Hepatocyte (in vitro differentiated cells): Measurements from ENCODE around the gene EMC8. TPM values are rescaled to one million over a fixed set of nuclear protein-coding genes. Genes with fewer than 3 reads are reported as not detected.
"Not testable (repeated sequence)": the region's sequence is repeated elsewhere in the genome, so short reads cannot be mapped to it uniquely, and the experiment has no call there.

Experiments
- DNase-seq: peaks from one replicate; pipeline ENCODE4 v3.0.0-alpha.2; 2016; ENCODE audit warnings: low spot score
- H2AFZ ChIP-seq: fragments of 200-600 bp; sonication (generic); 2 replicates; pipeline ENCODE4 v1.6.0; 2016; ENCODE audit warnings: antibody characterized with exemption, mild to moderate bottlenecking
- H3K27ac ChIP-seq: fragments of 200-600 bp; sonication (generic); 2 replicates; pipeline ENCODE4 v1.5.1; 2016; ENCODE audit warnings: mild to moderate bottlenecking
- H3K27me3 ChIP-seq: fragments of 200-600 bp; sonication (generic); 2 replicates; pipeline ENCODE4 v1.6.1; 2016
- H3K36me3 ChIP-seq: fragments of 200-600 bp; sonication (generic); replicated peaks from 2 replicates; pipeline ENCODE4 v1.5.1; 2016; ENCODE audit warnings: low read depth; ENCODE audit not compliant: insufficient read depth
- H3K4me1 ChIP-seq: fragments of 200-600 bp; sonication (generic); 2 replicates; pipeline ENCODE4 v1.5.1; 2016; ENCODE audit warnings: mild to moderate bottlenecking, moderate library complexity; ENCODE audit not compliant: insufficient read depth
- H3K4me2 ChIP-seq: fragments of 200-600 bp; sonication (generic); 2 replicates; pipeline ENCODE4 v1.6.0; 2016
- H3K4me3 ChIP-seq: fragments of 200-600 bp; sonication (generic); 2 replicates; pipeline ENCODE4 v1.5.1; 2016; ENCODE audit warnings: mild to moderate bottlenecking
- H3K79me2 ChIP-seq: fragments of 200-600 bp; sonication (generic); 2 replicates; pipeline ENCODE4 v1.6.0; 2017; ENCODE audit warnings: mild to moderate bottlenecking
- H3K9me2 ChIP-seq: fragments of 200-600 bp; sonication (generic); replicated peaks from 2 replicates; pipeline ENCODE4 v1.6.0; 2017; ENCODE audit warnings: mild to moderate bottlenecking; ENCODE audit not compliant: insufficient read depth
- H3K9me3 ChIP-seq: fragments of 200-600 bp; sonication (generic); 2 replicates; pipeline ENCODE4 v1.5.1; 2016; ENCODE audit warnings: low read depth, mild to moderate bottlenecking
- H4K20me1 ChIP-seq: fragments of 200-600 bp; sonication (generic); 2 replicates; pipeline ENCODE4 v1.6.0; 2016; ENCODE audit warnings: mild to moderate bottlenecking; ENCODE audit not compliant: insufficient read depth, poor library complexity, severe bottlenecking
- CTCF ChIP-seq: fragments of 200-600 bp; sonication (generic); IDR thresholded peaks from 2 replicates; pipeline ENCODE4 v1.5.1; 2016; ENCODE audit warnings: antibody characterized with exemption, mild to moderate bottlenecking; ENCODE audit not compliant: poor library complexity
- EZH2 ChIP-seq: fragments of 200-600 bp; sonication (generic); IDR thresholded peaks from 2 replicates; pipeline ENCODE4 v1.6.1; 2016; ENCODE audit warnings: antibody characterized with exemption, mild to moderate bottlenecking, borderline replicate concordance
- EZH2phosphoT487 ChIP-seq: fragments of 200-600 bp; sonication (generic); IDR thresholded peaks from one replicate; pipeline ENCODE4 v1.6.1; 2018; ENCODE audit warnings: antibody characterized with exemption, mild to moderate bottlenecking, low read depth, moderate library complexity; ENCODE audit not compliant: unreplicated experiment, severe bottlenecking
- WGBS: methylation state at CpG from one replicate; pipeline ENCODE4 v1.1.6; 2016; ENCODE audit warnings: low lambda C conversion rate; ENCODE audit errors: missing lambda C conversion rate; 5-methylcytosine and 5-hydroxymethylcytosine counted together
- polyA plus RNA-seq: library from polyadenylated mRNA; unstranded; fragments of >200 nt; fragmentation: Nextera tagmentation; extraction: Ambion mirVana; gene quantifications from 2 replicates; pipeline ENCODE4 v1.2.1, GENCODE V29; 2016
- total RNA-seq: library from RNA; depleted of rRNA; stranded (reverse); fragments of >200 nt; gene quantifications from 2 replicates; pipeline ENCODE4 v1.2.3, GENCODE V29; 2014

The EMC8 gene
- total and polyA plus RNA-seq, 2 experiments from 2014 or later, result 35.0 to 50.6 TPM

- Histone ChIP-seq H2AFZ (no peak overlapping the region), H3K27me3 (no peaks in the 10 kb centered on the region), H3K4me3 (no peak overlapping the region), H3K27ac (no peak overlapping the region), H3K4me1 (no peaks in the 10 kb centered on the region), H3K79me2 (no peaks in the 10 kb centered on the region), H3K9me2 (no peaks in the 10 kb centered on the region), H3K9me3 (no peaks in the 10 kb centered on the region), H4K20me1 (no peaks in the 10 kb centered on the region), H3K36me3 (no peaks in the 10 kb centered on the region), H3K4me2 (no peak overlapping the region)
- 94% methylated on average over 23 of the region's 24 CpGs for WGBS
- no peak for DNase-seq
- no peak for TF ChIP-seq EZH2
- TF ChIP-seq EZH2phosphoT487, result no peak
- TF ChIP-seq CTCF, result no peak
Measured at GRCh38 chr16:85839681-85840240, 40.4 kb upstream of the EMC8 start.

- no peak for TF ChIP-seq CTCF
- TF ChIP-seq EZH2, result no peak
- no peak for TF ChIP-seq EZH2phosphoT487
- no peaks in the 10 kb centered on the region for H3K9me3 ChIP-seq
- WGBS, result 95% methylated on average over 21 of the region's 21 CpGs
- H3K4me2 ChIP-seq, result no peak overlapping the region
- DNase-seq, result no peak
- H3K4me1 ChIP-seq, result no peaks in the 10 kb centered on the region
- H3K79me2 ChIP-seq, result no peaks in the 10 kb centered on the region
- H3K27ac ChIP-seq, result no peak overlapping the region
- H3K36me3 ChIP-seq, result no peaks in the 10 kb centered on the region
- no peak overlapping the region for H2AFZ ChIP-seq
- H3K9me2 ChIP-seq, result no peaks in the 10 kb centered on the region
- no peak overlapping the region for H3K4me3 ChIP-seq
- H4K20me1 ChIP-seq, result no peaks in the 10 kb centered on the region
- H3K27me3 ChIP-seq, result no peaks in the 10 kb centered on the region
Measured at GRCh38 chr16:85838876-85839585, 39.7 kb upstream of the EMC8 start.

GRCh38 chr16:85838381-85838780 lies 39.0 kb upstream of the EMC8 start:
- H2AFZ ChIP-seq, result no peak overlapping the region
- DNase-seq, result no peak

GRCh38 chr16:85837654-85838053 lies 38.3 kb upstream of the EMC8 start:
- WGBS, result 94% methylated on average over 4 of the region's 4 CpGs

More at GRCh38 chr16:85838381-85838780, 39.0 kb upstream of the EMC8 start:
- H3K4me1 ChIP-seq, result no peaks in the 10 kb centered on the region
- no peaks in the 10 kb centered on the region for H3K36me3 ChIP-seq
- no peaks in the 10 kb centered on the region for H3K79me2 ChIP-seq
- H3K4me3 ChIP-seq, result no peak overlapping the region
- no peaks in the 10 kb centered on the region for H3K9me3 ChIP-seq
- H4K20me1 ChIP-seq, result no peaks in the 10 kb centered on the region
- TF ChIP-seq EZH2 (no peak), CTCF (no peak), EZH2phosphoT487 (no peak)
- no peak overlapping the region for H3K4me2 ChIP-seq
- H3K27ac ChIP-seq, result no peak overlapping the region
- WGBS, result 94% methylated on average over 11 of the region's 11 CpGs
- H3K9me2 ChIP-seq, result no peaks in the 10 kb centered on the region
- H3K27me3 ChIP-seq, result no peaks in the 10 kb centered on the region

More at GRCh38 chr16:85837654-85838053, 38.3 kb upstream of the EMC8 start:
- H3K4me1 ChIP-seq, H2AFZ ChIP-seq, H3K27me3 ChIP-seq, H3K4me3 ChIP-seq, H3K4me2 ChIP-seq, H3K79me2 ChIP-seq, H3K9me3 ChIP-seq, H3K36me3 ChIP-seq, H3K9me2 ChIP-seq, H4K20me1 ChIP-seq, DNase-seq, H3K27ac ChIP-seq: not testable (repeated sequence)
